GM18519 (cell line): ENCODE results near the gene SQSTM1.

ENCODE experiments used
- ATAC-seq: cut with Tn5 transposase; IDR thresholded peaks from one replicate; pipeline ENCODE4 v1.9.1; 2021; ENCODE audit warnings: mild to moderate bottlenecking, moderate library complexity; ENCODE audit not compliant: unreplicated experiment, low FRiP score

Gene SQSTM1

DNA sequence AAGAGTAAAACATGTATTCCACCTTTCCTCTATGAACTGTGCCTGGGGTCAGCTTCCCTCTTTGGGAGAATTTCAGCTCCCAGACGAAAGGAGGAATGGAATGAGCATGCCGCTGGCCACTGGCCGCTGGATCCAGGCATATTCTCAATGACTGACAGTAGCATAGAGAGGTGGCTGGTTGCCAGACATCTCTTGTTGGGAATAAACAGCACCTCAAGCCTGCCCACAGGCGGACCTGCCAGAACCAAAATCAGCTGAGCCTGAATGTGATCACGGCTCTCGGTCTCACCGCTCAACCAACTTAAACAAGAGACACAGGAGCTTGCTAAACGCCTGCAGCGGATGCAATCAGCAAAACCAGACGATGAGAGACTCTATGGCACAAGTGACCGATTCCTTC, 66.4 kb downstream of the SQSTM1 start:
- ATAC-seq = no peak
